Adrenal gland (tissue), 5 donors: ENCODE data around the gene RGS7.

Source experiments
- CTCF ChIP-seq, 6 experiments: fragments of 450-650 bp in 4 of 6; fragments of 200-600 bp in 2 of 6; sonication (generic) in 1 of 6; IDR thresholded peaks; 1 replicate in 5 of 6; 2 replicates in 1 of 6; pipeline versions ENCODE4 v1.5.1 to v1.8.0; 2016 to 2021; ENCODE audit warnings: antibody characterized with exemption in 6 of 6, mild to moderate bottlenecking in 2 of 6, moderate library complexity in 1 of 6
- POLR2A ChIP-seq, 2 donors: fragments of 450-650 bp; IDR thresholded peaks; one replicate each; pipeline ENCODE4 v1.6.1; 2017; ENCODE audit warnings: antibody characterized with exemption in 2 of 2, mild to moderate bottlenecking in 2 of 2, moderate library complexity in 1 of 2
- donor health status: DM: no; HTN: no; CAD: no.

- TF ChIP-seq CTCF (IDR thresholded peaks at IDR 0.05) (no peak), POLR2A (IDR thresholded peaks at IDR 0.05) (no peak)
These were observed 231.7 kb downstream of the RGS7 start for GRCh38 chr1:241125286-241125685.
